ENCODE data around the gene MSLN.
A peak's percentile ranks its signal among the peaks of the same experiment; 100 is the strongest.

The MSLN gene

GRCh38 chr16:760545-761343, at the start of gene MSLN:
Gene MSLN, plus strand, starts transcription at chr16:760734. Its CDS starts 1,947 bp downstream, at chr16:762681.
- no peak for DNase-seq

DNA sequence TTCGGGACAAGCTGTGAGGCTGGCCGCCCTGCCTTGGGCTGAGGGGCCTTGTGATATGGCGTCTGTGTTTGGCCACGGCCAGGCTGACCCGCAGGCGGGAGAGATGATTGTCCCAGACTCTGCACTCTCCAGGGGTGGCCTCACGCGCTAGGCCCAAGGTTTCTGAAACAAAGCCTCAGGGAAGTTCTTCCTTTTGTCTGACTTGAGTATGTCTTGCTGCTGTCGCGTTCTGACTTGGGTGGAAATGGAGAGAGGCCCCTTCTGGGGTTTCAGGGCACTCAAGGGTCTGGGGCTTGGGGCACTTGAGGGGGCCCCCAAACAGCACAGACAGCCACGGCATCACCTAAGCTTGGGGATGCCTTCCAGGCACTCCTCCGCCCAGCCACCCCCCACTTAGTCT, 49.5 kb upstream of the MSLN start:
- no peak for DNase-seq

- peak; percentile 92 for DNase-seq
These were observed 48.8 kb upstream of the MSLN start for GRCh38 chr16:711548-712320.

DNA sequence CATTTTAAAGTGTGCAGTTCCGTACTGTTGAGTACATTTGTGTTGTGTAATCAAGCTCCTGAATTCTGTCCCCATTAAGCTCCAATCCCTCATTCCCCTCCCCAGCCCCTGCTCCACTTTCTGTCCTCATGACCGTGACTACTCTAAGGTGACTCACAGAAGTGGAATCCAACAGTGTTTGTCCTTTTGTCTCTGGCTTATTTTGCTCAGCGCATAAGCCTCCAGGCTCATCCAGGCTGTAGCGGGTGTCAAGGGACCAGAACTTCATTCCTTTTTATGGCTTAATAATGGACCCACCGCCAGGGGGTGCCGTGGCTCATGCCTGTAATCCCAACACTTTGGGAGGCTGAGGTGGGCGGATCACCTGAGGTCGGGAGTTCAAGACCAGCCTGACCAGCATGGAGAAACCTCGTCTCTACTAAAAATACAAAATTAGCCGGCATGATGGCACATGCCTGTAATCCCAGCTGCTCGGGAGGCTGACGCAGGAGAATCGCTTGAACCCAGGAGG, 47.7 kb upstream of the MSLN start:
- peak; percentile 81 for DNase-seq

- no peak for DNase-seq
These were observed 46.5 kb upstream of the MSLN start for GRCh38 chr16:714079-714478.

- peak; percentile 96 for DNase-seq
These were observed 45.7 kb upstream of the MSLN start, which contains the start of gene METRN for GRCh38 chr16:714558-715476. Gene METRN, plus strand, starts transcription at chr16:715118. Its CDS starts 172 bp downstream, at chr16:715290.

DNA sequence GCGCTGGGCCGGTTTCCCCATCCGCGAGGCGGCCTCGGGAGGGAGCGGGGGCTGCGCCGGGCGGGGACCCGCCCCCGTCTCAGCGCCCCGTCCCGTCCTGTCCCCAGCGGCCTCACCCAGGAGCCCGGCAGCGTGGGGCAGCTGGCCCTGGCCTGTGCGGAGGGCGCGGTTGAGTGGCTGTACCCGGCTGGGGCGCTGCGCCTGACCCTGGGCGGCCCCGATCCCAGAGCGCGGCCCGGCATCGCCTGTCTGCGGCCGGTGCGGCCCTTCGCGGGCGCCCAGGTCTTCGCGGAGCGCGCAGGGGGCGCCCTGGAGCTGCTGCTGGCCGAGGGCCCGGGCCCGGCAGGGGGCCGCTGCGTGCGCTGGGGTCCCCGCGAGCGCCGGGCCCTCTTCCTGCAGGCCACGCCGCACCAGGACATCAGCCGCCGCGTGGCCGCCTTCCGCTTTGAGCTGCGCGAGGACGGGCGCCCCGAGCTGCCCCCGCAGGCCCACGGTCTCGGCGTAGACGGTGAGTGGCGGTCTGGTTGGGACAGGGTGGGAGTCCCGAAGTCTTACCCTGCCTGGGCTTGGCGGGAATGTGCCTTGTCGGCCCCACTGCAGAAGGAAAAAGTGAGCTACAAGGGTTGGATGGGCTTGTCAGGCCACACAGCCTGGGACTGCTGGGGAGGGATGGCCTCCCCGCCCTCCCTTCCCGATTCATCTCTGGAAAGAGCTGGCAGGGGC, 44.9 kb upstream of the MSLN start:
- DNase-seq: peak; percentile 68

DNA sequence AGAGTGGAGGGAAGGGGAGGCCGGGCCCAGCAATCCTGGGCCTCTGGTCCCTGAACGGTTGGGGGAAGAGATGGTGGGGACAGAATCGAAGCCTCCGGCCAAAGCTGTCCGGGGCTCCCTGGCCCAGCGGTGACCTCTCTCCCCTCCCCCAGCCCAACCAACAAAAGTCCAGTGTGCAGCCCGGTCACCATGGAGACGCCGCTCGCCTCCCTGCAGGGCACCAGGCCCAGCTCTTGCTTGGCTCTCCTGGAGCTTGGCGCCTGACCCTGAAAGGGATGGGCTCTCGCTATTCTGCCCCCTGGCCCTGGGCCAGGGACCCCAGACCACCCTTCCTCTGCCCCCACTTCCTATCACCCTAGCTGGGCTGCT, 44.4 kb upstream of the MSLN start:
- no peak for DNase-seq

GRCh38 chr16:716768-717325, 43.7 kb upstream of the MSLN start:
- DNase-seq: no peak

DNA sequence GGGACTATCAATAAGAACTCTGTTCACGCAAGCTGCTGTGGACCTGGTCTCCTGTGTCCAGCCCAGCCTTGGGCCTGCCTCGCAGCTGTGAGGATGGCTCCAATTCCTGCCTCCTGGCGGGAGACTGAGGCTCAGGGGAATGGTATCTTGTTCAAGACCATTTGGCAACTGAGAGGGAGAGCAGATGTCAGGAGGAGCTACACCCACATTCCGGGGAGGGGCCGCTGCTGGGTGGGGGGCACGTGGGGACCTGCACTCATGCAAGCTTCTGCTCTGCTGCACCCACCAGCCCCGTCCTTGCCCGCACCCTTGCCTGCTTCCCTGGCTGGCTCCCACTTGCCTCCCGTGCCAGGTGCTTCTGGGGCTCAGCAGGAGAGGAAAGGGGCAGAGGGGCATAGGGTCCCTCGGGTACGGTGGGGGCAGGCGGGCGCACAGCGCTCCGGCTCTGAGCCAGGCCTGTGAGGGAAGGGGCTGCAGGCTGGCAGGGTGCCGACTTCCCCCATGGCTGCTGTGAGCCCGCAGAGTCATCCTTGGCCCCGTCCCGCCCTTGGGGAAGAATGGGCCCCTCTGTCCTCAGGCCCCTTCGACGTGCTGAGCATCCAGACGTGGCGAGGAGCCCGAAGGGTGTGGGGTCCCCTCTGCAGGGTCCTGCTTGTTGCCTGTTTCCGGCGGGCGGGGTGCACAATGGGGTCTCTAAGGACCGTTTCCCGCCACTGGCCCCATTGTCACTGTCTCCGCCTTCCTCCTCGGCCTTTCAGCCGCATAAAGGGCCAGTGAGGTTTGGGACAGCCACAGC, 42.9 kb upstream of the MSLN start:
- DNase-seq: no peak

- no peak for DNase-seq
These were observed 42.1 kb upstream of the MSLN start for GRCh38 chr16:718389-718788.

DNA sequence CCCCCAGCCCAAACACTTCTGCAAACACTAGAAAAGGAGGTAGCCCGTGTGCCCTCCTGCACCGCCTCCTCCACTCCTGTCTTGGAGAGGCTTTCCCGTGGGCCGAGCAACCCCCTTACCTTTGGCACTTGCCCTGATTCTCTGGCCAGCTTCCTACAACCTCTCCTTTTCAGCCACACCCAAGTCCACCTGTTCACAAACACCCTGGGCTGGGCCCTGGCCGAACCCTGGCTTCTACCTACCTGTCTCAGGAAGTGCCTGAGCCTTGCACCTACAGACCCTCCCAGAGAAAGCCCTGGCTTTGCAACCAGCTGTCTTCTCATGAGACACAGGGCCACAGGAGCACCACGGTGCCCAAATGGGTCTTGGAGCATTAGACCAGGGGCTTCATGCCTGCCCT, 41.6 kb upstream of the MSLN start:
- no peak for DNase-seq

DNA sequence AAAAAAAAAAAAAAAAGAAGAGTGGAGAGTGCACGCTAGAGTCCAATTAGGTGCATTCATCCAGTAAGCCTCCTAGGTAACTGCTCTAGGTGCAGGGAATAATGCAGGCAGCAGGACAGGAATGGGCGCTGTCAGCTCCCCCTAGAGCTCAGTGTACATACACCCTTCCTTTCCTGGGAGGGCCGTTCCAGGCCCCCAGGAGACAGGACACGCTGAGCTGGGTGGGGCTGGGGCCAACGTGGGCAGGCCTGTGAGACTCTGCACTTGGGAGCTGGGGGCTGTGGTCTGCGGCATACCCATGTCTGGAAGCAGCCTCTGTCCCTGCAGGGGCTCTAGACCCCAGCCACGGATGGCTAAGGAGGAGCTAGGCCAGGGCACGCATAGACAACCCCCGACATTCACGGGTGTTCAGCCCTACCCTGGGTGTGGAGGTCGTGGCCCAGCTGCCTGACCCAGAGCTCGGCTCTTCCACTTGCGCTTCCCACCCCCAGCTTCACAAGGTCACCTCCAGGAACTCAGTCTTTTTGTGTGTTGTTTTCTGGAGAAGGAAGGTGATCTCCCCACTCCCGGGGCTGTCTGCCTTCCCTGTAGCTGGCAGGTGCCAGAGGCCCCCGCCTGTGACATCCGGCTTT, 40.6 kb upstream of the MSLN start:
- DNase-seq: no peak

GRCh38 chr16:720447-720989, 40.0 kb upstream of the MSLN start:
- DNase-seq: peak; percentile 70

DNA sequence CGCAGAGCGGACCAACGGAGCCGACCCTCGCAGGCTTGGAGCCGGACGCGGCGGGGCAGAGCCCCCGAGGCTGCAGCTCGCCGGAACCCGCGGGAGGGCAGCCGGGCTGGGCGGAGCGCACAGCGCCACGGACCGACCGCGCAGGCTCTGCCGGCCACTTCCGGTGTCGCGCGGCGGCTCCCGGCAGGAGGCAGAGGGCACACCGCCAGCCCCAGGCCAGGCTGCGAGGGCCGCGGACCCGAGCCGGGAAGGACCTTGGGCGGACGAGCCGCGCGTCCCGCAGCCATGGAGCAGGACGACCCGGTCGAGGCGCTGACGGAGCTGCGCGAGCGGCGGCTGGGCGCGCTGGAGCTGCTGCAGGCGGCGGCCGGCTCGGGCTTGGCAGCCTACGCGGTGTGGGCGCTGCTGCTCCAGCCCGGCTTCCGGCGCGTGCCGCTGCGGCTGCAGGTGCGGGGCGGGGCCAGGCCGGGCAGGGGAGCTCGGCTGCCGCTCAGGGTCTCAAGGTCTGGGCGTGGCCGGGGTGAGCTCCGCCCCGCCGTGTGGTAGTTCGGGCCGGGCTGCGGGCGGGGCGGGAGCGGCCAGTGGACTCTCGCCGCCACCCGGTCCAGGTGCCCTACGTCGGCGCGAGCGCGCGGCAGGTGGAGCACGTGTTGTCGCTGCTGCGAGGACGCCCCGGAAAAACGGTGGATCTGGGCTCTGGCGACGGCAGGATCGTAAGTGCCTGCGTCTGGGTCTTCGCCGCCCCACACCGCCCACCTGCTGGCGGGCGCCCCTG, 39.4 kb upstream of the MSLN start, which contains the start of gene ANTKMT:
ANTKMT (plus strand) TSS at position 157 of the 775 bp plus-strand sequence; CDS start at position 286, 129 bp downstream.
- DNase-seq: peak; percentile 90

DNA sequence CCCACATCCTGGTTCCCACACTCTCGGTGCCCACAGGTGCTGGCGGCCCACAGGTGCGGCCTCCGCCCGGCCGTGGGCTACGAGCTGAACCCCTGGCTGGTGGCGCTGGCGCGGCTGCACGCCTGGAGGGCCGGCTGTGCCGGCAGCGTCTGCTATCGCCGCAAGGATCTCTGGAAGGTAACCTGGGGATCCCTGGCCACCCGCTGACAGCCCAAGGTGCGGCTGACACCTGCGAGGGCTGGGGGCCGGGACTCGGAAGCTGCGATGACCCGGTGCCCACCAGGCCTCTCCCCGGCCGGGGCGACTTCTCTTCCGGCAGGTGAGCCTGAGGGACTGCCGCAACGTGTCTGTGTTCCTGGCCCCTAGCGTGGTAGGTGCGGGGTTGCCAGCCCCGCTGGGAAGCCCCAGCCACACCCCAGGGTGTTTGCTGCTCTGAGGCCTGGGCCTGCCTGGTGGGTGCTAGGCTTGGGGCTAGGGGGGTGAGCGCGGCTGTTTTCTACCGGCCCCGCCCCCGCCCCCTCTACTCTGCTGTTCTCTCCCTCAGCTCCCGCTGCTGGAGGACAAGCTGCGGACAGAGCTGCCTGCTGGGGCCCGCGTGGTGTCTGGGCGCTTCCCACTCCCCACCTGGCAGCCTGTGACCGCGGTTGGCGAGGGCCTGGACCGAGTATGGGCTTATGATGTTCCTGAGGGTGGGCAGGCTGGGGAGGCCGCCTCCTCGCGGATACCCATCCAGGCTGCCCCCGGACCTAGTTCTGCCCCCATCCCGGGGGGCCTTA, 38.6 kb upstream of the MSLN start:
- no peak for DNase-seq

DNA sequence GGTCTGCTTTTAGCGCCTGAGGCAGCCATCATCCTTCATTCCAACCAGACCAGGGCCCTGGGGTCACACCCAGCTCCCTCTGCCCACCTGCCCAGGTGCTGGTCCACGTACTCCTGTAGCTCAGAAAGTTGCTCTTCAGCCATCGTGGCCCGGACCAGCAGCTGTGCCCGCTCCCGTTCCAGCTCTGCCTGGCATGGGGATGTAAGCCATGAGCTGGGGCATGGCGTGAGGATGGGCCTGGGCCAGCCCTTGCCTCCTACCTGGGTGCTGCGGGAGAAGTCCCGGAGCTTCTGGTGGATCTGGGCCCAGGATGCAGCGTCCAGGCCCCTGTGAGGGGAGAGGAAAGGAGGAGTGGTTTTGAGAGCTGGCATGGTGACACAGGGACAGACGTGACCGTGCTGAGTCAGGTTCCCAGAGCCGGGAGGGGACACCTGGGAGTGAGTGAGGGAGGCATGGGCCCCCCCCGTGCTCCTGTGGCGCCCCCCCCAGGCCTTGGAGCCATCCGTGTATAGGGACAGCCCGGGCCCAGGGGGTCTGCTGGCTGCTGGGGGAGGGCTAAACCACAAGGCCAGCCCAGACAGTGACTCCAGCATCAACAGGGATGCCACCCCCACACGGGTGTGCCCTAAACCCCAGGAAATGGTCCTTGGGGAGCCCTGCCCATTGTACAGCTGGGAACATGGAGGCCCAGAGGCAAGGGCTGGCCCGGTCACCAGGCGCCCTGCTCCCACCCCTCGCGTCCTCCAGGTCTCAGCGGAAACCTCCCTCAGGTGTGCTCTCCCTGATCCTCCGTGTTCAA, 37.5 kb upstream of the MSLN start:
- DNase-seq: no peak

All from activated effector memory CD4-positive, alpha-beta T cell treated with anti-CD3 and anti-CD28 coated beads, Interleukin-2, amount 50 U/mL, for 16 hours (primary cell).